ENCODE data around the gene ABO. TPM values are rescaled to one million over a fixed set of nuclear protein-coding genes. Genes with fewer than 3 reads are reported as not detected.
"Not testable (repeated sequence)": the region's sequence is repeated elsewhere in the genome, so short reads cannot be mapped to it uniquely, and the experiment has no call there.

Gene ABO
- total and polyA plus RNA-seq, 2 of the 8 experiments (the other 6 are each of a cell fraction or from before 2014, with no cell fraction given), result 0.03 TPM; not detected in 1

GRCh38 chr9:133269136-133269535, 5.9 kb downstream of the ABO start:
- H4K20me1 ChIP-seq (replicated peaks in 1 of 2; ENCODE audit: control insufficient read depth in 1 of 2, insufficient read depth in 2 of 2, low read length in 2 of 2); H2BK15ac ChIP-seq (ENCODE audit: low read length); H3K18ac ChIP-seq (ENCODE audit: extremely low read depth, low read length); H3K9ac ChIP-seq (replicated peaks in 1 of 4; ENCODE audit: extremely low read depth in 1 of 4, low read depth in 3 of 4, low read length in 3 of 4); H4K8ac ChIP-seq (ENCODE audit: extremely low read depth, insufficient read depth, low read length); H3K14ac ChIP-seq (ENCODE audit: insufficient read length); FAIRE-seq; H2AK5ac ChIP-seq (ENCODE audit: low read depth, low read length); H3K4me3 ChIP-seq (ENCODE audit: extremely low read depth in 1 of 4, insufficient read depth in 2 of 4, low read depth in 3 of 4, low read length in 4 of 4); H3K23ac ChIP-seq (ENCODE audit: insufficient read length); H2BK120ac ChIP-seq (replicated peaks; ENCODE audit: low read depth, low read length); H3K9me3 ChIP-seq (ENCODE audit: insufficient read depth in 2 of 2, low read depth in 1 of 2, low read length in 1 of 2); H3K79me1 ChIP-seq (ENCODE audit: low read depth, low read length); H3K23me2 ChIP-seq (ENCODE audit: low read depth, low read length); DNase-seq (ENCODE audit: low read depth in 1 of 2, low spot score in 2 of 2); H3K4me2 ChIP-seq (ENCODE audit: insufficient read depth in 1 of 2, low read depth in 2 of 2, low read length in 2 of 2); H3K36me3 ChIP-seq (ENCODE audit: control insufficient read depth in 2 of 4, insufficient read depth in 4 of 4, low read length in 3 of 4); H3K27ac ChIP-seq (ENCODE audit: low read depth, low read length); H3K79me2 ChIP-seq (ENCODE audit: control insufficient read depth in 1 of 2, insufficient read depth in 2 of 2, low read length in 2 of 2); H3K4me1 ChIP-seq (replicated peaks in 1 of 4; ENCODE audit: control insufficient read depth in 3 of 4, insufficient read depth in 4 of 4, low read length in 3 of 4); H3K56ac ChIP-seq (replicated peaks; ENCODE audit: insufficient read length, low read depth, low read length); H2BK12ac ChIP-seq (ENCODE audit: low read depth, low read length); H2AFZ ChIP-seq (ENCODE audit: low read length); H2BK20ac ChIP-seq (ENCODE audit: low read length); H3K4ac ChIP-seq (replicated peaks; ENCODE audit: insufficient read length, low read depth, low read length); H2BK5ac ChIP-seq (ENCODE audit: low read depth, low read length); H4K91ac ChIP-seq (replicated peaks; ENCODE audit: insufficient read length, low read length); H4K5ac ChIP-seq (ENCODE audit: insufficient read length, low read depth, low read length): not testable (repeated sequence)
- POLR2A ChIA-PET (ENCODE audit: partially characterized antibody), result interaction anchor here (0.7 kb wide), 1 partner anchor 1610 kb away, joined by 3 read pairs; no protein-coding TSS in a partner anchor
- H3K27me3 ChIP-seq (replicated peaks in 1 of 4; ENCODE audit: control insufficient read depth in 3 of 4, extremely low read depth in 1 of 4, insufficient read depth in 3 of 4, low read length in 3 of 4), result peaks cover 6 to 14% (median 12%) of the 10 kb centered on the region in 4 experiments
- CTCF ChIA-PET (ENCODE audit: partially characterized antibody), result interaction anchor here (0.6 to 1.3 kb wide), 3 partner anchors 29 to 473 kb away, joined by 3 read pairs; no protein-coding TSS in a partner anchor
- WGBS, 2 experiments (ENCODE audit: extremely low coverage in 1 of 2, insufficient coverage in 1 of 2, insufficient read length in 1 of 2, insufficient replicate concordance in 2 of 2, low coverage in 1 of 2, low lambda C conversion rate in 2 of 2, missing lambda C conversion rate in 1 of 2), result 75% methylated on average over 2 of the region's 2 CpGs; no CpG with 5 or more reads in 1 of the 2 experiments
